OCI-LY3 (cell line): ENCODE data around the gene OBSCN.

Experiments
- H2AFZ ChIP-seq: fragments of 200-600, 300-600 bp; shearing (Covaris generic); 2 replicates; pipeline ENCODE4 v1.6.0; 2014; ENCODE audit warnings: antibody characterized with exemption, low read depth, low read length
- H3K27ac ChIP-seq: fragments of 200-600, 300-600 bp; sonication (generic); 2 replicates; pipeline ENCODE4 v1.5.1; 2014; ENCODE audit warnings: mild to moderate bottlenecking, low read length, moderate library complexity, mixed read lengths
- H3K27me3 ChIP-seq: fragments of 200-600, 300-600 bp; sonication (generic); 2 replicates; pipeline ENCODE4 v1.6.1; 2014; ENCODE audit warnings: low read depth, low read length, mixed read lengths
- H3K36me3 ChIP-seq: fragments of 200-600, 300-600 bp; sonication (generic); replicated peaks from 2 replicates; pipeline ENCODE3; 2014; ENCODE audit warnings: low read depth, low read length, mixed read lengths
- H3K4me1 ChIP-seq: fragments of 300-600, 200-600 bp; sonication (generic); 2 replicates; pipeline ENCODE4 v1.6.1; 2014; ENCODE audit warnings: low read length, mixed read lengths
- H3K4me2 ChIP-seq: fragments of 200-600, 300-600 bp; sonication (generic); 2 replicates; pipeline ENCODE4 v1.6.1; 2014; ENCODE audit warnings: low read length, mixed read lengths
- H3K4me3 ChIP-seq: fragments of 300-600, 200-600 bp; sonication (generic); 2 replicates; pipeline ENCODE4 v1.5.1; 2014; ENCODE audit warnings: antibody characterized with exemption, mild to moderate bottlenecking, low read length, moderate library complexity
- H3K79me2 ChIP-seq: fragments of 300-600, 200-600 bp; shearing (Covaris generic); 2 replicates; pipeline ENCODE4 v1.6.1; 2014; ENCODE audit warnings: mild to moderate bottlenecking, low read length, mixed read lengths
- H3K9ac ChIP-seq: fragments of 300-600, 200-600 bp; shearing (Covaris generic); 2 replicates; pipeline ENCODE4 v1.6.0; 2014; ENCODE audit warnings: mild to moderate bottlenecking, low read length, moderate library complexity
- H3K9me3 ChIP-seq: fragments of 200-600, 300-600 bp; shearing (Covaris generic); 2 replicates; pipeline ENCODE4 v1.6.1; 2014; ENCODE audit warnings: low read length, mixed read lengths; ENCODE audit not compliant: insufficient read depth
- H4K20me1 ChIP-seq: fragments of 200-600, 300-600 bp; sonication (generic); 2 replicates; pipeline ENCODE4 v1.6.1; 2016; ENCODE audit warnings: low read length, mixed read lengths; ENCODE audit not compliant: insufficient read depth
- EZH2phosphoT487 ChIP-seq: fragments of 200-600 bp; shearing (Covaris generic); IDR thresholded peaks from 2 replicates; pipeline ENCODE4 v1.6.1; 2018; ENCODE audit warnings: antibody characterized with exemption, mixed run types, low read depth
- TF ChIP-seq, protein P1 (sequence below): fragments of 200-600, 300-600 bp; sonication (generic); IDR thresholded peaks from 2 replicates; pipeline ENCODE4 v1.5.1; 2014; ENCODE audit warnings: antibody characterized with exemption, low read length, low read depth

OBSCN gene

DNA sequence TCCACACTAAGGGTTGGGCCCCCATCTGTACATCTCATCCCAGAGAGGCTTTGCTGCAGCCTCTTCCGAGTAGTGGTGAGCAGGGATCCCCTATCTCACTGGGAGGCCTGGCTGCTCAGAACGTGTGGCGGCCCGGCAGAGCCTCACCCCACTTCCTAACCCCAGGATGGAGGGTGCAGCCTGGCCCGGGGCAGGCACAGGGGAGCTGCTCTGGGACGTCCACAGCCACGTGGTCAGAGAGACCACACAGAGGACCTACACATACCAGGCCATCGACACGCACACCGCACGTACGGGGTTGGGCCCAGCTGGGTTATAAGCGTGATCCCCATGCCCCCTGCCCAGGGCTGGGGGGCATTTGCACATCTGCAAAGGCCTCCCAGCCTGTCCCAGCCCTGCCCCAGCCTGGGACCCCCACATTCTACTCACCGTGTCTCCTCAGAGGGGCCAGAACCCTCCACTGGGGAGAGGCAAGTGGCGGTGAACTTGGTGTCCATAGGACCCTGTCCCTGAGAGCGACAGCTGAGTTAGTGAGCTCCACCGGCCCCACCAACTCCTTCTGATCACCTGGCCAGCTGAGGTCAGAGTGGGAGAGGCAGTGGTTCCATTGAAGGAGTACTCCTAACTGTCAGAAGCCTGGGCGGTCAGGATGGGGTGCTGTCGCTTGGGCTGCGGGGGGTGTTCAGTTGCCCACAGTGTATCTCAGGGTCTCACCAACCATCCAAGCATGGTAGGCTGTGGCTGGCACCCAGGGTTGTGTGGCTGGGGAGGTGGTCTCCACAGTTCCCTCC is 157.6 kb downstream of the OBSCN start:
- no peaks in the 10 kb centered on the region for H3K27me3 ChIP-seq
- no peaks in the 10 kb centered on the region for H3K36me3 ChIP-seq
- no peak overlapping the region for H3K9ac ChIP-seq
- no peak overlapping the region for H2AFZ ChIP-seq
- no peaks in the 10 kb centered on the region for H4K20me1 ChIP-seq
- peaks cover 8% of the 10 kb centered on the region for H3K4me1 ChIP-seq
- TF ChIP-seq, protein P1, sequence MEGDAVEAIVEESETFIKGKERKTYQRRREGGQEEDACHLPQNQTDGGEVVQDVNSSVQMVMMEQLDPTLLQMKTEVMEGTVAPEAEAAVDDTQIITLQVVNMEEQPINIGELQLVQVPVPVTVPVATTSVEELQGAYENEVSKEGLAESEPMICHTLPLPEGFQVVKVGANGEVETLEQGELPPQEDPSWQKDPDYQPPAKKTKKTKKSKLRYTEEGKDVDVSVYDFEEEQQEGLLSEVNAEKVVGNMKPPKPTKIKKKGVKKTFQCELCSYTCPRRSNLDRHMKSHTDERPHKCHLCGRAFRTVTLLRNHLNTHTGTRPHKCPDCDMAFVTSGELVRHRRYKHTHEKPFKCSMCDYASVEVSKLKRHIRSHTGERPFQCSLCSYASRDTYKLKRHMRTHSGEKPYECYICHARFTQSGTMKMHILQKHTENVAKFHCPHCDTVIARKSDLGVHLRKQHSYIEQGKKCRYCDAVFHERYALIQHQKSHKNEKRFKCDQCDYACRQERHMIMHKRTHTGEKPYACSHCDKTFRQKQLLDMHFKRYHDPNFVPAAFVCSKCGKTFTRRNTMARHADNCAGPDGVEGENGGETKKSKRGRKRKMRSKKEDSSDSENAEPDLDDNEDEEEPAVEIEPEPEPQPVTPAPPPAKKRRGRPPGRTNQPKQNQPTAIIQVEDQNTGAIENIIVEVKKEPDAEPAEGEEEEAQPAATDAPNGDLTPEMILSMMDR, result no peak
- TF ChIP-seq EZH2phosphoT487, result no peak
- H3K4me2 ChIP-seq, result no peak overlapping the region
- no peaks in the 10 kb centered on the region for H3K9me3 ChIP-seq
- no peak overlapping the region for H3K27ac ChIP-seq
- no peaks in the 10 kb centered on the region for H3K79me2 ChIP-seq
- no peak overlapping the region for H3K4me3 ChIP-seq

DNA sequence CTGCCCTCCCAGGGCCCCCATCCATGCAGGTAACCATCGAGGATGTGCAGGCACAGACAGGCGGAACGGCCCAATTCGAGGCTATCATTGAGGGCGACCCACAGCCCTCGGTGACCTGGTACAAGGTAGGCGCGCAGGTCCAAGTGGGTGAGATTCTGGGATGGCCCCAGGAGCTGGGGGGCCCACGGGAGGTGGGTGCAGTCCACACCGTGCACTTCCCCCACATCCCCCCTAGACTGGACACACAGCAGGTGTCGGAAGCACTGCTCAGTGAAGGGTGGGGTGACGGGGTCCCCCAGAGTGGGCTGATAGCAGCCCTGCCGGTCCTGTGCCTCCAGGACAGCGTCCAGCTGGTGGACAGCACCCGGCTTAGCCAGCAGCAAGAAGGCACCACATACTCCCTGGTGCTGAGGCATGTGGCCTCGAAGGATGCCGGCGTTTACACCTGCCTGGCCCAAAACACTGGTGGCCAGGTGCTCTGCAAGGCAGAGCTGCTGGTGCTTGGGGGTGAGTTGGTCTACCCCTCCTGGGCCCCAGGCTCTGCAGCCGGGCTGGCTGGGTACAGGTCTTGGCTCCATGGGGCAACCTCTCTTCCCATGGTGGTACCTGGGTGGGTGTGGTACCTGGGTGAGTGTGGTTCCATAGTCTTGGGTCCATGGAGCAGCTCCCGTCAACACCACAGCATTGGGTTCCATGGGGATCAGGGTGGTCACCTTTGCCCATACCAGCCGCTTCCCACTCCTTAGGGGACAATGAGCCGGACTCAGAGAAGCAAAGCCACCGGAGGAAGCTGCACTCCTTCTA is 158.4 kb downstream of the OBSCN start:
- Histone ChIP-seq H3K9ac (no peak overlapping the region), H3K79me2 (no peaks in the 10 kb centered on the region)

DNA sequence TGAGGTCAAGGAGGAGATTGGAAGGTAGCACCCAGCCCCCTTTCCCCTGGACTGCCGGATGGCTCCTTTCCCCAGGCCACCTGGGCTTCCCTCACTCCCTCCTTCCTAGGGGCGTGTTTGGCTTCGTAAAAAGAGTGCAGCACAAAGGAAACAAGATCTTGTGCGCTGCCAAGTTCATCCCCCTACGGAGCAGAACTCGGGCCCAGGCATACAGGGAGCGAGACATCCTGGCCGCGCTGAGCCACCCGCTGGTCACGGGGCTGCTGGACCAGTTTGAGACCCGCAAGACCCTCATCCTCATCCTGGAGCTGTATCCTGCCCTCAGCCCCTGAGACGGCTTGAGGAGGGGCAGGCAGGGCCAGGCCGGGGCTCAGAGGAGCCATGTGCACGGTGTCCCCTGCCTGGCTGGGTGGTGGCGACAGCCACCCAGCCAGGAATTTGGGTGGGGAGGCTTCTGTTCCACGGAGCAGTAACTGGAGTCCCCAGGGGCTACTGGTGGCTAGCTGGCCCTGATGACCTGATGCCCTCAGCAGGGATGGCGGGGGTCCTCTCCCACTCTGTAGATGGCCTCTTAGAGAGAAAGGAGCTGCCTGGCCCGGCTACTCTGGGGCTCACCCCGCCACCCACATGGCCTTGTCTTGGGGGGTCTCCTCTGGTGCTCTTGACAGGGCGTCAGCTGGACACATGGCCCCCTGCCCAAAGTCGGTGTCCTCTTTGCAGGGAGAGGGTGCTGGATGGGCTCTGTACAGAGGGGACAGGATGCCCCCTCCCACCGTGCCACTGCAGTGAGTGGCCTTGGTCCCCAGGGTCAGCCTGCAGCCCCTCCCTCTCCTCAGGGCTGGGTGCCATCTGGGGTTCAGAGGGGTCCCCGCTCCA is 159.3 kb downstream of the OBSCN start:
- H4K20me1 ChIP-seq, result no peaks in the 10 kb centered on the region
- TF ChIP-seq, protein P1, result no peak
- TF ChIP-seq EZH2phosphoT487, result no peak
- H3K4me3 ChIP-seq, result peak overlapping the region; percentile 52; the same call in 1 of the 2 replicates
- no peaks in the 10 kb centered on the region for H3K36me3 ChIP-seq
- H3K4me1 ChIP-seq, result peaks cover 8% of the 10 kb centered on the region
- H3K9ac ChIP-seq, result no peak overlapping the region
- H3K27ac ChIP-seq, result no peak overlapping the region
- no peaks in the 10 kb centered on the region for H3K9me3 ChIP-seq
- peak overlapping the region; percentile 70; the same call in 1 of the 2 replicates for H3K4me2 ChIP-seq
- no peaks in the 10 kb centered on the region for H3K79me2 ChIP-seq
- H3K27me3 ChIP-seq, result no peaks in the 10 kb centered on the region
- no peak overlapping the region for H2AFZ ChIP-seq

More for the DNA sequence above, 158.4 kb downstream of the OBSCN start:
- TF ChIP-seq EZH2phosphoT487, result no peak
- TF ChIP-seq, protein P1, result no peak
- Histone ChIP-seq H3K4me3 (no peak overlapping the region), H3K4me1 (peaks cover 8% of the 10 kb centered on the region), H4K20me1 (no peaks in the 10 kb centered on the region), H2AFZ (no peak overlapping the region), H3K27me3 (no peaks in the 10 kb centered on the region), H3K36me3 (no peaks in the 10 kb centered on the region), H3K9me3 (no peaks in the 10 kb centered on the region), H3K27ac (no peak overlapping the region), H3K4me2 (no peak overlapping the region)
